ENCODE measurements around the gene STRN3.

DNA sequence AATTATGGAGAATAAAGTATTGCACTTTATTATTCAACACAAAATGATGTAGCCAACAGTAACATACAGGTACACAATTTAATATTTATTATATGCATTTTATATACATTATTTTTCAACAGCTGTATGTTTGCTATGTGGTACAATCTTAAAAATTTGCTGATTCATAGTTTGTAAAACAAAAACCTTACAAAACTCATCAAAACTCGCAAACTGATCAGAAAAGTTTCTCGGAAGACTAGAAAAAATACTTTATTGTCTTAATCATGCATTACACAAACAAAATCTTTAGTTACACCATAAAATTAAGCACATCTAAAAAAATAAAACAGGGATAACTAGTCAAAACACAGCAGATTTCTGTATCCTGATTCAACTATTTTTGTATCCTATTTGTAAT is 132.4 kb downstream of the STRN3 start:
- TF ChIP-seq, protein P1, sequence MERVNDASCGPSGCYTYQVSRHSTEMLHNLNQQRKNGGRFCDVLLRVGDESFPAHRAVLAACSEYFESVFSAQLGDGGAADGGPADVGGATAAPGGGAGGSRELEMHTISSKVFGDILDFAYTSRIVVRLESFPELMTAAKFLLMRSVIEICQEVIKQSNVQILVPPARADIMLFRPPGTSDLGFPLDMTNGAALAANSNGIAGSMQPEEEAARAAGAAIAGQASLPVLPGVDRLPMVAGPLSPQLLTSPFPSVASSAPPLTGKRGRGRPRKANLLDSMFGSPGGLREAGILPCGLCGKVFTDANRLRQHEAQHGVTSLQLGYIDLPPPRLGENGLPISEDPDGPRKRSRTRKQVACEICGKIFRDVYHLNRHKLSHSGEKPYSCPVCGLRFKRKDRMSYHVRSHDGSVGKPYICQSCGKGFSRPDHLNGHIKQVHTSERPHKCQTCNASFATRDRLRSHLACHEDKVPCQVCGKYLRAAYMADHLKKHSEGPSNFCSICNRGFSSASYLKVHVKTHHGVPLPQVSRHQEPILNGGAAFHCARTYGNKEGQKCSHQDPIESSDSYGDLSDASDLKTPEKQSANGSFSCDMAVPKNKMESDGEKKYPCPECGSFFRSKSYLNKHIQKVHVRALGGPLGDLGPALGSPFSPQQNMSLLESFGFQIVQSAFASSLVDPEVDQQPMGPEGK (CRISPR knock-in tag; IDR thresholded peaks at IDR 0.05; ENCODE audit: borderline replicate concordance), result no peak
- TF ChIP-seq ZNF70 (CRISPR knock-in tag; IDR thresholded peaks at IDR 0.05) (no peak), TSHZ2 (CRISPR knock-in tag; IDR thresholded peaks at IDR 0.05) (no peak), SNAI2 (CRISPR knock-in tag; IDR thresholded peaks at IDR 0.05) (no peak), CSRNP3 (CRISPR knock-in tag; IDR thresholded peaks at IDR 0.05) (no peak), ZC3H10 (CRISPR knock-in tag; IDR thresholded peaks at IDR 0.05) (no peak), TCF4 (CRISPR knock-in tag; IDR thresholded peaks at IDR 0.05; ENCODE audit: borderline replicate concordance) (no peak), ZFP3 (CRISPR knock-in tag; IDR thresholded peaks at IDR 0.05) (no peak)

Data from SK-N-SH treated with all-trans-retinoic acid at 6 μM for 48 hours (cell line).